Activated CD4-positive, alpha-beta T cell treated with anti-CD3 and anti-CD28 coated beads, Interleukin-2, amount 10 ng/mL, durations not matched to agents 7 days and 5 days (primary cell): ENCODE data around the gene TLK2. TPM values are rescaled to one million over a fixed set of nuclear protein-coding genes. Genes with fewer than 3 reads are reported as not detected.
"Not testable (repeated sequence)": the region's sequence is repeated elsewhere in the genome, so short reads cannot be mapped to it uniquely, and the experiment has no call there.

Experiments
- CTCF ChIA-PET: fragments of 350-600 bp; sonication (Branson Sonifier 250); formaldehyde crosslinking; loops from one replicate; lab custom pipeline; 2021; ENCODE audit warnings: antibody characterized with exemption; lab: Charles Lee
- POLR2A ChIA-PET: fragments of 350-600 bp; sonication (Branson Sonifier 250); formaldehyde crosslinking; loops from one replicate; lab custom pipeline; 2021; ENCODE audit warnings: antibody characterized with exemption; lab: Charles Lee
- DNase-seq: peaks from one replicate; pipeline ENCODE4 v3.0.0-alpha.2; 2020
- H3K27ac Mint-ChIP-seq: one replicate; pipeline ENCODE4 v1.8.0; 2021; ENCODE audit warnings: mild to moderate bottlenecking, moderate library complexity, mixed read lengths
- H3K27me3 Mint-ChIP-seq: one replicate; pipeline ENCODE4 v1.8.0; 2021; ENCODE audit warnings: mixed read lengths
- H3K36me3 Mint-ChIP-seq: one replicate; pipeline ENCODE4 v1.8.0; 2021; ENCODE audit warnings: low read depth, mixed read lengths
- H3K4me1 Mint-ChIP-seq: one replicate; pipeline ENCODE4 v1.8.0; 2021; ENCODE audit warnings: mixed read lengths
- H3K4me3 Mint-ChIP-seq: one replicate; pipeline ENCODE4 v1.8.0; 2021; ENCODE audit warnings: mild to moderate bottlenecking, moderate library complexity, mixed read lengths
- H3K9me3 Mint-ChIP-seq: one replicate; pipeline ENCODE4 v1.8.0; 2021; ENCODE audit warnings: mixed read lengths
- total RNA-seq, 2 experiments: library from RNA; stranded (reverse); gene quantifications; one replicate each; pipeline ENCODE4 v1.2.3, GENCODE V29; 2021

Gene TLK2
- total RNA-seq, 2 experiments from 2014 or later = 43.2 to 49.2 TPM

- H3K27ac Mint-ChIP-seq, POLR2A ChIA-PET, H3K4me3 Mint-ChIP-seq, H3K4me1 Mint-ChIP-seq, DNase-seq, CTCF ChIA-PET, H3K36me3 Mint-ChIP-seq, H3K27me3 Mint-ChIP-seq, H3K9me3 Mint-ChIP-seq: not testable (repeated sequence)
These were observed 17.7 kb downstream of the TLK2 start for GRCh38 chr17:62496344-62496743.

DNA sequence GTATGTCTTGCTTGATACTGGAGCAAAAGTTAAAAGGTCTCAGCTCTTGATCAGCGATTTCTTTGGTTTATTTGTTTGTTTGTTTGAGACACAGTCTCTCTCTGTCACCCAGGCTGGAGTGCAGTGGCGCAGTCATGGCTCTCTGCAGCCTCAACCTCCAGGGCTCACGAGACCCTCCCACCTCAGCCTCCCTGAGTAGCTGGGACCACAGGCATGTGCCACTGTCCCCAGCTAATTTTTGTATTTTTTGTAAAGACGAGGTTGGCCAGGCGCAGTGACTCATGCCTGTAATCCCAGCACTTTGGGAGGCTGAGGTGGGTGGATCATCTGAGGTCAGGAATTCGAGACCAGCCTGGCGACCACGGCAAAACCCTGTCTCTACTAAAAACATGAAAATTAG lies 20.2 kb downstream of the TLK2 start:
- DNase-seq, H3K27me3 Mint-ChIP-seq, H3K4me3 Mint-ChIP-seq, H3K9me3 Mint-ChIP-seq, H3K27ac Mint-ChIP-seq, POLR2A ChIA-PET, CTCF ChIA-PET, H3K4me1 Mint-ChIP-seq, H3K36me3 Mint-ChIP-seq: not testable (repeated sequence)

DNA sequence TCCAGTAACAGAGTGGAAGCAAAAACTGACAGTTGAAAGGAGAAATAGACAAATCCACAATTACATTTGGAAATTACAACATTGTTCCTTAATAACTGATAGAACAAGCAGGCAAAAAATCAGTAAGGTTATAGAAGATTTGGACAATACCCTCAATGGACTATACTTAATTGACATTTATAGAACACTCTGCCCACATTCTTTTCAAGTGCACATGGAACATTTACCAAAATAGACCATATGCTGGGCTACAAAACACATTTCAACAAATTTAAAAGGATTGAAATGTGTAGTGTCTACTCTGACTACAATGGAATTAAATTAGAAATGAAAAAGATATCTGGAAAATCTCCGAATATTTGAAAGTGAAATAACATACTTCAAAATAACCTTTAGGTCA lies 21.8 kb downstream of the TLK2 start:
- CTCF ChIA-PET, H3K9me3 Mint-ChIP-seq, H3K4me1 Mint-ChIP-seq, POLR2A ChIA-PET, H3K27ac Mint-ChIP-seq, DNase-seq, H3K4me3 Mint-ChIP-seq, H3K36me3 Mint-ChIP-seq, H3K27me3 Mint-ChIP-seq: not testable (repeated sequence)

- CTCF ChIA-PET = interaction anchor here (0.6 kb wide), 1 partner anchor 55 kb away, joined by 5 read pairs; no protein-coding TSS in a partner anchor
These were observed 26.2 kb downstream of the TLK2 start for GRCh38 chr17:62504857-62505256.

DNA sequence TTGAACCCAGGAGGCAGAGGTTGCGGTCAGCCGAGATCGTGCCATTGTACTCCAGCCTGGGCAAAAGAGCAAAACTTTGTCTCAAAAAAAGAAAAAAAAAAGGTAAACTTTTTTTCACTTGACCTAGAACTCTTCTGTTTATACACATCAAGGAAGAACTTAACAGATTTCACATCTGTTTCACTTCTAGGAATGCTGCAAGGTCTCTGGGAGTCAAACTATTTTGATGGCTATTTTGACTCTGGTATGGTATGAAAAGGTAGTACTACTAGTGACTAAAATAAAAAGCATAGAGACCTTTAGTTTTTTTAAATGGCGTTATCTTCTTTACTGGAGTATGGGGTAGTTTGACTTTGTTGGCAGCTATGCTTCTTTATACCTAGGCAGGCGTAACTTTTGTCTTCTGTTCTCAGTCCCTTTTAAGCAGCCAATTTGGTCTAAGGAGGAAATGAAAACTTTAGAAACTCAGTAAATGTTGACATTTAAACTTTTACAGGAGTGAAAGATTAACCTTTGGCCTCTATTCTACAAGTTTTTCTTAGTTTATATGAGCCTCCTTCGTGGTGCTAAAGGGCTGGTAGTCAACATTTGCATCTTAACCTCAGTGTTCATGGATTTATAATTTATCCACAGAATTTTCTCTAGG lies 28.7 kb downstream of the TLK2 start:
- H3K9me3 Mint-ChIP-seq, H3K4me3 Mint-ChIP-seq, H3K36me3 Mint-ChIP-seq, CTCF ChIA-PET, DNase-seq, POLR2A ChIA-PET, H3K27me3 Mint-ChIP-seq, H3K27ac Mint-ChIP-seq: not testable (repeated sequence)
- H3K4me1 Mint-ChIP-seq = peaks cover 26% of the 10 kb centered on the region

More at GRCh38 chr17:62504857-62505256, 26.2 kb downstream of the TLK2 start:
- H3K4me3 Mint-ChIP-seq, DNase-seq, H3K27me3 Mint-ChIP-seq, H3K9me3 Mint-ChIP-seq, POLR2A ChIA-PET, H3K27ac Mint-ChIP-seq, H3K36me3 Mint-ChIP-seq: not testable (repeated sequence)
- peaks cover 15% of the 10 kb centered on the region for H3K4me1 Mint-ChIP-seq

DNA sequence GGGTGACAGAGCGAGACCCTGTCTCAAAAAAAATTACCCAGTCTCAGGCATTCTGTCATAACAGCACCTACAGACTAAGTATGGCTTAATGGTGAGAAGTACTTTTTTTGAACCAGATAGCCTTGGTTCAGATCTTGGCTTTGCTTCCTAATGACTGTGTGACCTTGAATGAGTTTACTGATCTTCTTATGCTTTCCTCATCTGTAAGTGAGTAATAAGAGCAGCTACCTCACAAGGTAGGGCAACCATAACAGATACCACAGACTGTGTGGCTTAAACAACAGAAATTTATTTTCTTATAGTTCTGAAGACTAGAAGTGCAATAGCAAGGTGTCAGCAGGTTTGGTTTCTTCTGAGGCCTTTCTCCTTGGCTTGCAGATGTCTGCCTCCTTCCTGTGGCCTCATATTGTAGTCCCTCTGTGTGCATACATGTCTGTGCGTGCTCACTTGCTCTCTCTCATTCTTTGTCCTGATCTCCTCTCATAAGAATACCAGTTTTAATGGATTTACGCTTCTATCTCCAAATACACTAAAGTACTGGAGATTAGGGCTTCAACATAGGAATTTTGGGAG lies 31.7 kb downstream of the TLK2 start:
- H3K4me3 Mint-ChIP-seq, H3K27ac Mint-ChIP-seq, H3K36me3 Mint-ChIP-seq, H3K27me3 Mint-ChIP-seq, H3K9me3 Mint-ChIP-seq, CTCF ChIA-PET, POLR2A ChIA-PET: not testable (repeated sequence)
- peak; percentile 6 for DNase-seq
- H3K4me1 Mint-ChIP-seq = peaks cover 29% of the 10 kb centered on the region

- H3K27me3 Mint-ChIP-seq, H3K9me3 Mint-ChIP-seq, POLR2A ChIA-PET, H3K4me3 Mint-ChIP-seq, H3K36me3 Mint-ChIP-seq, DNase-seq, CTCF ChIA-PET, H3K27ac Mint-ChIP-seq: not testable (repeated sequence)
- H3K4me1 Mint-ChIP-seq = peaks cover 28% of the 10 kb centered on the region
These were observed 32.4 kb downstream of the TLK2 start for GRCh38 chr17:62511014-62511413.

- DNase-seq, H3K4me3 Mint-ChIP-seq, H3K9me3 Mint-ChIP-seq, H3K27me3 Mint-ChIP-seq, POLR2A ChIA-PET, H3K4me1 Mint-ChIP-seq, CTCF ChIA-PET, H3K27ac Mint-ChIP-seq: not testable (repeated sequence)
- H3K36me3 Mint-ChIP-seq = peaks cover 15% of the 10 kb centered on the region
These were observed 37.8 kb downstream of the TLK2 start for GRCh38 chr17:62516376-62516775.

- H3K27ac Mint-ChIP-seq, H3K27me3 Mint-ChIP-seq, H3K4me3 Mint-ChIP-seq, H3K4me1 Mint-ChIP-seq, H3K9me3 Mint-ChIP-seq, POLR2A ChIA-PET, DNase-seq, CTCF ChIA-PET: not testable (repeated sequence)
- H3K36me3 Mint-ChIP-seq = peaks cover 16% of the 10 kb centered on the region
These were observed 42.7 kb downstream of the TLK2 start for GRCh38 chr17:62521295-62521694.

- H3K27me3 Mint-ChIP-seq, CTCF ChIA-PET, POLR2A ChIA-PET, H3K4me3 Mint-ChIP-seq, H3K4me1 Mint-ChIP-seq, H3K9me3 Mint-ChIP-seq, DNase-seq, H3K27ac Mint-ChIP-seq: not testable (repeated sequence)
- H3K36me3 Mint-ChIP-seq = peaks cover 25% of the 10 kb centered on the region
These were observed 45.5 kb downstream of the TLK2 start for GRCh38 chr17:62524077-62524476.

DNA sequence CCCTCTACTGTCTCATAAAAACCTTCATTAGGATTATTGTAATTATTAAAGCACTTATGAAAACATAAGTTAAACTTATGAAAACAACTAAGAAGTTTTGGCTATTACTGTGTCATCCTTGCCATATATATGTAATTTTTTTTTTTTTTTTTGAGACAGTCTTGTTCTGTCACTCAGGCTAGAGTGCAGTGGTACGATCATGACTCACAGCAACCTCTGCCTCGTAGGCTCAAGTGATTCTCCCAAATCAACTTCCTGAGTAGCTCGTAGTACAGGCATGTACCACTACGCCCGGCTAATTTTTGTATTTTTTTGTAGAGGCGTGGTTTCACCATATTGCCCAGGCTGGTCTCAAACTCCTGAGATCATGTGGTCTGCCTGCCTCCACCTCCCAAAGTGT lies 46.7 kb downstream of the TLK2 start:
- H3K4me1 Mint-ChIP-seq, H3K4me3 Mint-ChIP-seq, CTCF ChIA-PET, POLR2A ChIA-PET, H3K27me3 Mint-ChIP-seq, DNase-seq, H3K27ac Mint-ChIP-seq, H3K9me3 Mint-ChIP-seq: not testable (repeated sequence)
- H3K36me3 Mint-ChIP-seq = peaks cover 24% of the 10 kb centered on the region

DNA sequence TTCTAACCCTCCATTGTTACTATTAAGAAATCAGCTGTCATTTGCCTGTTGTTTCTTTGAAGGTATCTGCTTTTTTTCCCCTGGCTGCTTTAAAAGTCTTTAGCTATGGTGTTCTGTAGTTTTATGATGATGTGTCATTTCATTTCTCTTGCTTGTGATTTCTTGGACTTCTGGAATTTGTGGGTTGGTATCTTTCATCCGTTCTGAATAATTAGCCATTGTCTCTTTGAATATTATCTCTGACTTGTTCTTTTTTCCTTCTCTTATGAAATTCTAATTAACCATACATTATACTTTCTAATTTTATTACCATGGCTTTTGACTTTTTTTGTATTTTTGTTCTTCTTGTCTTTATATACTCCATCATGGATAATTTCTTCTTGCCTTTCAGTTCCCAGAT lies 52.3 kb downstream of the TLK2 start:
- DNase-seq, H3K4me1 Mint-ChIP-seq, POLR2A ChIA-PET, H3K27ac Mint-ChIP-seq, CTCF ChIA-PET, H3K27me3 Mint-ChIP-seq, H3K9me3 Mint-ChIP-seq, H3K4me3 Mint-ChIP-seq: not testable (repeated sequence)
- peaks cover 28% of the 10 kb centered on the region for H3K36me3 Mint-ChIP-seq

DNA sequence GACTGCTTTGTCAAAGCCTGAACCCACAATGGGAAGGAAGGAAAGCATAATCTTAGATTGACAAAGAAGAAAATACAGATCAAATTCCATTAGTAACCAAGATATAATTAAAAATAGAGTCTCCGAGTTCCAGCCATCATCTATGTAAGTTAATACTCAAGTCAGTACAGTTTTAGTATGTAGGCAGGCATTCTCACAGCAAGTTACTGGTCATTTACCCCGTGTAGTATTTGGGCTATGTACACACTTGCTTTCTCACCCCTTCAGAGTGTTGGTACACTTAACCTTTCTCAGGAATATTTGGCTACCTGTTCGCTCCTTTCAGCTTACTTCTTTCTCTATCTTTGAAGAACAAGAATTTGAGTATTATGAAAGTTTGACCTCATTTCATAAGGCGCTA lies 57.9 kb downstream of the TLK2 start:
- H3K27ac Mint-ChIP-seq, POLR2A ChIA-PET, H3K9me3 Mint-ChIP-seq, CTCF ChIA-PET, H3K4me3 Mint-ChIP-seq, H3K27me3 Mint-ChIP-seq, H3K4me1 Mint-ChIP-seq, DNase-seq: not testable (repeated sequence)
- peaks cover 39% of the 10 kb centered on the region for H3K36me3 Mint-ChIP-seq

- H3K4me3 Mint-ChIP-seq, DNase-seq, H3K27ac Mint-ChIP-seq, H3K9me3 Mint-ChIP-seq, CTCF ChIA-PET, H3K27me3 Mint-ChIP-seq, POLR2A ChIA-PET, H3K4me1 Mint-ChIP-seq: not testable (repeated sequence)
- H3K36me3 Mint-ChIP-seq = peaks cover 52% of the 10 kb centered on the region
These were observed 62.4 kb downstream of the TLK2 start for GRCh38 chr17:62541073-62541472.
